Neutrophil (primary cell): ENCODE measurements around the gene CSF2.

Source experiments
- H3K27ac ChIP-seq: fragments of 200-600 bp; sonication (generic); 2 replicates; pipeline ENCODE4 v1.5.1; 2016; ENCODE audit warnings: mild to moderate bottlenecking, moderate library complexity
- H3K27me3 ChIP-seq: fragments of 200-600 bp; sonication (generic); 2 replicates; pipeline ENCODE4 v1.6.0; 2016; ENCODE audit warnings: mild to moderate bottlenecking
- H3K36me3 ChIP-seq: fragments of 200-600 bp; sonication (generic); 2 replicates; pipeline ENCODE4 v1.5.1; 2017
- H3K4me1 ChIP-seq, 2 experiments: fragments of 200-600 bp in 1 of 2; sonication (generic) in 1 of 2; 1 replicate in 1 of 2; 2 replicates in 1 of 2; pipeline versions ENCODE4 v1.5.1 to v1.6.1; 2013 to 2016; ENCODE audit warnings: low read depth in 1 of 2, low read length in 1 of 2, mild to moderate bottlenecking in 1 of 2, moderate library complexity in 1 of 2; ENCODE audit not compliant: control insufficient read depth in 1 of 2, insufficient read depth in 1 of 2
- H3K4me3 ChIP-seq, 2 experiments: fragments of 200-600 bp in 1 of 2; sonication (generic) in 1 of 2; 1 replicate in 1 of 2; 2 replicates in 1 of 2; pipeline ENCODE4 v1.5.1; 2013 to 2016; ENCODE audit warnings: low read depth in 1 of 2, low read length in 1 of 2, mild to moderate bottlenecking in 1 of 2, moderate library complexity in 1 of 2
- H3K9me3 ChIP-seq: fragments of 200-600 bp; sonication (generic); 2 replicates; pipeline ENCODE4 v1.5.1; 2016
- CTCF ChIP-seq: fragments of 200-600 bp; sonication (generic); IDR thresholded peaks from 2 replicates; pipeline ENCODE4 v1.5.1; 2016; ENCODE audit warnings: antibody characterized with exemption

The CSF2 gene

DNA sequence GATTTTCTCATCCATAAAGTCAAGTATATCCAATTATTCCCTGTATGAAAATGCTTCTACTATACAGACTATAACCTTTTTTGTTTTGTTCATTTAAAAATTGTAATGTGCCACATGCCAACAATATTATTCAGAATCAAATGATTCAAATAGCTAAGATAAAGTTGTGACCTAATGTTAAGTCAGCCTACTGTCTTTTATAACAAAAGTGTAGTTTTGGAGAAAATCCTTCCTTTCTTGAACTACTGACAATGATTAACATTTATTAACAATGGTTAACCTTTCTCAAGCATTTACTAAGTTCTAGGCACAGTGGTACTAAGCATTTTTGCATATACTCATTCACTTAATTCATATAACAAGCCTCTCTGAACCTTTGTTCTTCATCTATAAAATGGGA is 25.0 kb downstream of the CSF2 start:
- H3K36me3 ChIP-seq: no peaks in the 10 kb centered on the region
- TF ChIP-seq CTCF: no peak
- no peak overlapping the region for H3K4me3 ChIP-seq
- H3K27ac ChIP-seq: no peak overlapping the region
- peaks cover 20 to 35% of the 10 kb centered on the region in 2 experiments for H3K4me1 ChIP-seq
- H3K9me3 ChIP-seq: no peaks in the 10 kb centered on the region
- peaks cover 13% of the 10 kb centered on the region for H3K27me3 ChIP-seq

DNA sequence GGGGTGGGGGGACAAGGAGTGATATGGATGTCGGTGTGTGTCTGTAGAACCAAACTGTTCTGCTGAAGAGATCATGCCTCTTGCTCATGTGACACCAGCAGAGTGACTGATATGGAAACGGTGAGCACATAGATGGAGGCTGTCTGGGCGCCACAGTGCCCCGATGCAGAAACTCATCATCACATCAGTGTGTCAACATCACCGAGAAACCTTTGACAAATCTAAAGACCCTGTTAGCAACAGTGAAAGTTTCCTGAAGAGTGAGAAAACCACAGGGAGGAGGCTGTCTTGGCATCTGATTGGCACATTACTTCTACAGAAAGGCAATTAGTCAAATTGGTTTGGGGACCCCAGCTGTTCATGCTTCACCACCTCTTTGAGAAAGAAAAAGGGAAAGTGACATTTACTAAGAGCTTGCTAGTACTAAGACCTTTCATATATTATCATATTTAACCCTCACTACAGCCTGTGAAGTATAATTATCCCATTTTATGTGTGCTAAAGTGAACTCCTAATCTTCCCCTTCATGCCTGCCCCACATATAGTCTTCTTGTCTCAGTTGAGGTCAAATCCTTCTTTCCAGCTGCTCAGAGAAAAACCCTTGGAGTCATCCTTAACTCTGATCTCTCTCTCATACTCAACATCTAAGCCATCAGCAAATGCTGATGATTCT is 25.6 kb downstream of the CSF2 start:
- no peak for TF ChIP-seq CTCF
- peaks cover 26 to 41% of the 10 kb centered on the region in 2 experiments for H3K4me1 ChIP-seq
- H3K9me3 ChIP-seq: no peaks in the 10 kb centered on the region
- H3K27ac ChIP-seq: no peak overlapping the region
- H3K36me3 ChIP-seq: no peaks in the 10 kb centered on the region
- no peak overlapping the region for H3K4me3 ChIP-seq
- peaks cover 10% of the 10 kb centered on the region for H3K27me3 ChIP-seq

DNA sequence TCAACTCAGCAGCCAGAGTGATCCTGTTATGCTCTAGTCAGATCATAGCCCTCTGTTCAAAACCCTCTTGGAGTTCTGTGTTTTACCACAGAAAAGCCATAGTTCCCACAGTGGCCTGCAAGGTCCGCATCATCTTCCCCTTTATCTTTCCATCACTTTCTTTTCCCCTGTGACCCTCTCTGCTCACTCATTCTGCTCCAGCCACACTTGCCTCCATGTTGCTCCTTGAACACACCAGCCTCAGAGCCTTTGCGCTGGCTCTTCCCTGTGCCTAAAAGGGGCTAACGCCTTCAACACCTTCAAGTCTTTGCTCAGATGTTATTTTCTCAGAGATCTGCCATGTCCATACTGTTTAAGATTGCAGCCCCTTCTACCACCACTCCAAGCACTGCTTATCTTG is 26.3 kb downstream of the CSF2 start:
- no peaks in the 10 kb centered on the region for H3K36me3 ChIP-seq
- H3K27ac ChIP-seq: peak overlapping the region; percentile 72
- no peaks in the 10 kb centered on the region for H3K9me3 ChIP-seq
- peaks cover 9% of the 10 kb centered on the region for H3K27me3 ChIP-seq
- H3K4me1 ChIP-seq: peaks cover 27 to 47% of the 10 kb centered on the region in 2 experiments
- H3K4me3 ChIP-seq: no peak overlapping the region
- no peak for TF ChIP-seq CTCF

DNA sequence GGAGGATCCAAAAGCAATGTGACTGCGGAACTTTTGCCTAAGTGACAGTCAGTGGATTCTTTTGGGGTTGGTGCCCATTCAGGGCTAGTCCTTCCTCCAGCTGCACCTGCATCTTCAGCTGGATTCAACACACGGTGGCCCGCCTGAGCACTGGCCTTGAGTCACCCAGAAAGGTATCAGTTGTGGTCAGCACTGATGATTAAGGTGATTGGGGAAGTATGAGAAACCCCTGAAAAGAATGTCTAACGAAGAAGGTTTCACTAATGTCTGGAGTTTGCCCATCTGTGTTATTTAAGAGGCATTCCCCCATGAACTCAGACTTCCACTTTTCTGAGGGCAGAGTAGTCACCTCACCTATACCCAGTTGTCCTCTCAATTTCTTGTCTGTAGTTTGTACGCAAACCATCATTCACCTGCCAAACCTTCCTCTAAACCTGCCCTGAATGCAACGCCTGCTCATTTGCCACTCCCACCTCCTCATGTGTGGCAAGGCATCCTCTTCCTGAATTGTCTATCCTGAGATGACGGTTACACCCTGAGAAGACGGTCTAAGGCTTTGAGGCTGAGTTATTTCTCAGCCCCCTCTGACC is 27.2 kb downstream of the CSF2 start:
- peaks cover 2% of the 10 kb centered on the region for H3K27me3 ChIP-seq
- peak overlapping the region; percentile 72 for H3K27ac ChIP-seq
- no peaks in the 10 kb centered on the region for H3K9me3 ChIP-seq
- no peaks in the 10 kb centered on the region for H3K36me3 ChIP-seq
- H3K4me1 ChIP-seq: peaks cover 27 to 48% of the 10 kb centered on the region in 2 experiments
- TF ChIP-seq CTCF: no peak
- H3K4me3 ChIP-seq: no peak overlapping the region

GRCh38 chr5:132101385-132101880 is 27.8 kb downstream of the CSF2 start:
- H3K4me1 ChIP-seq: peaks cover 27 to 48% of the 10 kb centered on the region in 2 experiments
- no peaks in the 10 kb centered on the region for H3K27me3 ChIP-seq
- H3K36me3 ChIP-seq: no peaks in the 10 kb centered on the region
- peak overlapping the region; percentile 72 for H3K27ac ChIP-seq
- no peaks in the 10 kb centered on the region for H3K9me3 ChIP-seq
- H3K4me3 ChIP-seq: no peak overlapping the region
- TF ChIP-seq CTCF: no peak
